ENCODE data around the gene CCDC13.

- TF ChIP-seq, protein P1, sequence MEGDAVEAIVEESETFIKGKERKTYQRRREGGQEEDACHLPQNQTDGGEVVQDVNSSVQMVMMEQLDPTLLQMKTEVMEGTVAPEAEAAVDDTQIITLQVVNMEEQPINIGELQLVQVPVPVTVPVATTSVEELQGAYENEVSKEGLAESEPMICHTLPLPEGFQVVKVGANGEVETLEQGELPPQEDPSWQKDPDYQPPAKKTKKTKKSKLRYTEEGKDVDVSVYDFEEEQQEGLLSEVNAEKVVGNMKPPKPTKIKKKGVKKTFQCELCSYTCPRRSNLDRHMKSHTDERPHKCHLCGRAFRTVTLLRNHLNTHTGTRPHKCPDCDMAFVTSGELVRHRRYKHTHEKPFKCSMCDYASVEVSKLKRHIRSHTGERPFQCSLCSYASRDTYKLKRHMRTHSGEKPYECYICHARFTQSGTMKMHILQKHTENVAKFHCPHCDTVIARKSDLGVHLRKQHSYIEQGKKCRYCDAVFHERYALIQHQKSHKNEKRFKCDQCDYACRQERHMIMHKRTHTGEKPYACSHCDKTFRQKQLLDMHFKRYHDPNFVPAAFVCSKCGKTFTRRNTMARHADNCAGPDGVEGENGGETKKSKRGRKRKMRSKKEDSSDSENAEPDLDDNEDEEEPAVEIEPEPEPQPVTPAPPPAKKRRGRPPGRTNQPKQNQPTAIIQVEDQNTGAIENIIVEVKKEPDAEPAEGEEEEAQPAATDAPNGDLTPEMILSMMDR (IDR thresholded peaks at IDR 0.05; ENCODE audit: insufficient read depth, low read depth, low read length): no peak
- TF ChIP-seq EZH2 (IDR thresholded peaks at IDR 0.05; ENCODE audit: insufficient read depth, low read length): no peak
These were observed 44.2 kb downstream of the CCDC13 start for GRCh38 chr3:42728668-42729364.
